Muscle of back (tissue), 11 donors: ENCODE data around the gene HOXC6. TPM values are rescaled to one million over a fixed set of nuclear protein-coding genes. Genes with fewer than 3 reads are reported as not detected.

Experiments used
- DNase-seq, 3 donors: peaks; one replicate each; pipeline versions ENCODE4 v3.0.0 to v3.0.0-alpha.2; 2013
- polyA plus RNA-seq, 10 donors: library from polyadenylated mRNA; unstranded; fragments of 120-200 nt; gene quantifications; one replicate each; pipeline ENCODE4 v1.2.1, GENCODE V29; 2013; ENCODE audit not compliant: insufficient read length in 10 of 10

The HOXC6 gene
- polyA plus RNA-seq, 10 donors = 9.6 to 30.4 (median 13.2) TPM

- no peak for DNase-seq
These were observed 15.4 kb upstream of the HOXC6 start for GRCh38 chr12:54012631-54013409.

- no peak for DNase-seq
These were observed 13.7 kb upstream of the HOXC6 start for GRCh38 chr12:54014377-54015017.

GRCh38 chr12:54015018-54015931 lies 13.0 kb upstream of the HOXC6 start:
- no peak for DNase-seq

GRCh38 chr12:54016051-54016450 lies 12.2 kb upstream of the HOXC6 start:
- DNase-seq = no peak

GRCh38 chr12:54016478-54016964 lies 11.7 kb upstream of the HOXC6 start:
- DNase-seq = peak in 2 of 3 donors; percentile 90 to 91

- DNase-seq = peak in 1 of 3 donors; percentile 82
These were observed 11.0 kb upstream of the HOXC6 start for GRCh38 chr12:54017027-54017788.

- peak; percentile 88 to 97 (median 97) for DNase-seq
These were observed 10.3 kb upstream of the HOXC6 start for GRCh38 chr12:54017878-54018467.

- DNase-seq = no peak
These were observed 9.7 kb upstream of the HOXC6 start for GRCh38 chr12:54018468-54018984.

GRCh38 chr12:54019091-54019811 lies 9.0 kb upstream of the HOXC6 start:
- peak in 1 of 3 donors; percentile 69 for DNase-seq

- DNase-seq = peak in 1 of 3 donors; percentile 69
These were observed 8.2 kb upstream of the HOXC6 start for GRCh38 chr12:54019924-54020590.

GRCh38 chr12:54020591-54021405 lies 7.4 kb upstream of the HOXC6 start:
- DNase-seq = no peak

- DNase-seq = peak in 1 of 3 donors; percentile 67
These were observed 6.7 kb upstream of the HOXC6 start for GRCh38 chr12:54021432-54022013.

- no peak for DNase-seq
These were observed 5.0 kb upstream of the HOXC6 start for GRCh38 chr12:54022960-54023884.

GRCh38 chr12:54024127-54024526 lies 4.1 kb upstream of the HOXC6 start:
- peak in 1 of 3 donors; percentile 65 for DNase-seq

GRCh38 chr12:54024581-54025305 lies 3.5 kb upstream of the HOXC6 start:
- no peak for DNase-seq
